HCT116 (cell line): ENCODE data around the gene SH2B2.

Experiments
- ATF3 ChIP-seq: IDR thresholded peaks from 2 replicates; pipeline ENCODE4 v1.6.1; 2012
- ELF1 ChIP-seq: IDR thresholded peaks from 2 replicates; pipeline ENCODE4 v1.6.1; 2012; ENCODE audit warnings: low read depth, borderline replicate concordance
- POLR2A ChIP-seq: IDR thresholded peaks from 2 replicates; pipeline ENCODE4 v1.7.0; 2011; ENCODE audit warnings: borderline replicate concordance; ENCODE audit not compliant: insufficient read depth, insufficient read length; ENCODE audit errors: extremely low read depth
- RAD21 ChIP-seq: IDR thresholded peaks from 2 replicates; pipeline ENCODE4 v1.6.1; 2012; ENCODE audit warnings: low read depth, mild to moderate bottlenecking
- TCF7L2 ChIP-seq: IDR thresholded peaks from 2 replicates; pipeline ENCODE4 v1.7.0; 2011; ENCODE audit warnings: borderline replicate concordance, inconsistent platforms; ENCODE audit not compliant: insufficient read depth, insufficient read length; ENCODE audit errors: extremely low read depth
- ZFX ChIP-seq: fragments of 450-650 bp; IDR thresholded peaks from 2 replicates; pipeline ENCODE4 v1.6.1; 2017
- TF ChIP-seq, protein P1 (sequence below), 3 experiments: fragments of 200-600 bp in 1 of 3; sonication (generic) in 1 of 3; IDR thresholded peaks in 2 of 3; conservative IDR thresholded peaks in 1 of 3; 2 replicates each; pipeline ENCODE4 v1.5.1; 2012 to 2017; ENCODE audit warnings: low read depth in 2 of 3, low read length in 2 of 3, antibody characterized with exemption in 1 of 3, borderline replicate concordance in 1 of 3, control low read depth in 1 of 3, mild to moderate bottlenecking in 1 of 3, mixed read lengths in 1 of 3, mixed run types in 1 of 3, moderate library complexity in 1 of 3; ENCODE audit not compliant: insufficient read depth in 1 of 3
- TF ChIP-seq, protein P2 (sequence below): IDR thresholded peaks from 2 replicates; pipeline ENCODE4 v1.6.1; 2012
- TF ChIP-seq, protein P3 (sequence below): IDR thresholded peaks from 2 replicates; pipeline ENCODE4 v1.6.1; 2012; ENCODE audit warnings: low read depth

GRCh38 chr7:102288285-102288930 is 1.7 kb downstream of the SH2B2 start:
- no peak for TF ChIP-seq POLR2A
- TF ChIP-seq, protein P1, sequence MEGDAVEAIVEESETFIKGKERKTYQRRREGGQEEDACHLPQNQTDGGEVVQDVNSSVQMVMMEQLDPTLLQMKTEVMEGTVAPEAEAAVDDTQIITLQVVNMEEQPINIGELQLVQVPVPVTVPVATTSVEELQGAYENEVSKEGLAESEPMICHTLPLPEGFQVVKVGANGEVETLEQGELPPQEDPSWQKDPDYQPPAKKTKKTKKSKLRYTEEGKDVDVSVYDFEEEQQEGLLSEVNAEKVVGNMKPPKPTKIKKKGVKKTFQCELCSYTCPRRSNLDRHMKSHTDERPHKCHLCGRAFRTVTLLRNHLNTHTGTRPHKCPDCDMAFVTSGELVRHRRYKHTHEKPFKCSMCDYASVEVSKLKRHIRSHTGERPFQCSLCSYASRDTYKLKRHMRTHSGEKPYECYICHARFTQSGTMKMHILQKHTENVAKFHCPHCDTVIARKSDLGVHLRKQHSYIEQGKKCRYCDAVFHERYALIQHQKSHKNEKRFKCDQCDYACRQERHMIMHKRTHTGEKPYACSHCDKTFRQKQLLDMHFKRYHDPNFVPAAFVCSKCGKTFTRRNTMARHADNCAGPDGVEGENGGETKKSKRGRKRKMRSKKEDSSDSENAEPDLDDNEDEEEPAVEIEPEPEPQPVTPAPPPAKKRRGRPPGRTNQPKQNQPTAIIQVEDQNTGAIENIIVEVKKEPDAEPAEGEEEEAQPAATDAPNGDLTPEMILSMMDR (IDR thresholded peaks at IDR 0.05 in 2 of 3, conservative IDR thresholded peaks at IDR 0.05 in 1 of 3; ENCODE audit: borderline replicate concordance in 1 of 3, insufficient read depth in 1 of 3, low read depth in 2 of 3, low read length in 2 of 3): peak in 1 of 3 experiments; percentile 31; a peak in 3 of 6 replicates
- TF ChIP-seq ZFX: no peak
- TF ChIP-seq, protein P2, sequence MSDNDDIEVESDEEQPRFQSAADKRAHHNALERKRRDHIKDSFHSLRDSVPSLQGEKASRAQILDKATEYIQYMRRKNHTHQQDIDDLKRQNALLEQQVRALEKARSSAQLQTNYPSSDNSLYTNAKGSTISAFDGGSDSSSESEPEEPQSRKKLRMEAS: no peak
- TF ChIP-seq ATF3: no peak
- TF ChIP-seq ELF1: no peak
- TF ChIP-seq, protein P3, sequence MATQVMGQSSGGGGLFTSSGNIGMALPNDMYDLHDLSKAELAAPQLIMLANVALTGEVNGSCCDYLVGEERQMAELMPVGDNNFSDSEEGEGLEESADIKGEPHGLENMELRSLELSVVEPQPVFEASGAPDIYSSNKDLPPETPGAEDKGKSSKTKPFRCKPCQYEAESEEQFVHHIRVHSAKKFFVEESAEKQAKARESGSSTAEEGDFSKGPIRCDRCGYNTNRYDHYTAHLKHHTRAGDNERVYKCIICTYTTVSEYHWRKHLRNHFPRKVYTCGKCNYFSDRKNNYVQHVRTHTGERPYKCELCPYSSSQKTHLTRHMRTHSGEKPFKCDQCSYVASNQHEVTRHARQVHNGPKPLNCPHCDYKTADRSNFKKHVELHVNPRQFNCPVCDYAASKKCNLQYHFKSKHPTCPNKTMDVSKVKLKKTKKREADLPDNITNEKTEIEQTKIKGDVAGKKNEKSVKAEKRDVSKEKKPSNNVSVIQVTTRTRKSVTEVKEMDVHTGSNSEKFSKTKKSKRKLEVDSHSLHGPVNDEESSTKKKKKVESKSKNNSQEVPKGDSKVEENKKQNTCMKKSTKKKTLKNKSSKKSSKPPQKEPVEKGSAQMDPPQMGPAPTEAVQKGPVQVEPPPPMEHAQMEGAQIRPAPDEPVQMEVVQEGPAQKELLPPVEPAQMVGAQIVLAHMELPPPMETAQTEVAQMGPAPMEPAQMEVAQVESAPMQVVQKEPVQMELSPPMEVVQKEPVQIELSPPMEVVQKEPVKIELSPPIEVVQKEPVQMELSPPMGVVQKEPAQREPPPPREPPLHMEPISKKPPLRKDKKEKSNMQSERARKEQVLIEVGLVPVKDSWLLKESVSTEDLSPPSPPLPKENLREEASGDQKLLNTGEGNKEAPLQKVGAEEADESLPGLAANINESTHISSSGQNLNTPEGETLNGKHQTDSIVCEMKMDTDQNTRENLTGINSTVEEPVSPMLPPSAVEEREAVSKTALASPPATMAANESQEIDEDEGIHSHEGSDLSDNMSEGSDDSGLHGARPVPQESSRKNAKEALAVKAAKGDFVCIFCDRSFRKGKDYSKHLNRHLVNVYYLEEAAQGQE: no peak
- no peak for TF ChIP-seq TCF7L2
- no peak for TF ChIP-seq RAD21
